Activated naive CD8-positive, alpha-beta T cell (primary cell): ENCODE measurements around the gene RBFOX2.

Experiments
- H3K27ac Mint-ChIP-seq: one replicate; pipeline ENCODE4 v1.8.0; 2021; ENCODE audit warnings: mixed read lengths
- H3K27me3 Mint-ChIP-seq: one replicate; pipeline ENCODE4 v1.8.0; 2021; ENCODE audit warnings: mixed read lengths
- H3K36me3 Mint-ChIP-seq: one replicate; pipeline ENCODE4 v1.8.0; 2021; ENCODE audit warnings: mixed read lengths
- H3K4me1 Mint-ChIP-seq: one replicate; pipeline ENCODE4 v1.8.0; 2021; ENCODE audit warnings: low read depth, mixed read lengths
- H3K4me3 Mint-ChIP-seq: one replicate; pipeline ENCODE4 v1.8.0; 2021; ENCODE audit warnings: mild to moderate bottlenecking, mixed read lengths
- H3K9me3 Mint-ChIP-seq: one replicate; pipeline ENCODE4 v1.8.0; 2021; ENCODE audit warnings: low read depth, mixed read lengths

RBFOX2 gene

DNA sequence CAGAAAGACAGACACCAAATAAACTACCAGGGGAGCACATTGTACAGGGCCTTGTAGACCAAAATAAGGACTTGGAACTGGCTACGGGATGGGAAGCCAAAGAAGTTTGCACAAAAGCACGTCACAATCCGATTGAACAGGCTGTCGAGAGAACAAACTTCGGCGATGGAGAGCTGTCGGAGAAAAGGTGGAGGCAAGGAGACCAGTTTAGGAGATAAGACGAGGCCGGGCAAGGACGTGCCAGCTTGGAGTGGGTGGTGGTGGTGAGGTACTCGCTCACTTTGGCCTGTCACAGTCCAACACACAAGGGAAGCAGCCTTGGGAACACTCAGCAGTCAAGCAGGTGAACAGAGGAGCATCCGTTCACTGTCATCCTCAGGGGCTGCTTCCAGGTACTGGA lies 291.9 kb downstream of the RBFOX2 start:
- Mint-ChIP-seq H3K27me3 (no peaks in the 10 kb centered on the region), H3K9me3 (no peaks in the 10 kb centered on the region), H3K36me3 (no peaks in the 10 kb centered on the region), H3K4me1 (no peaks in the 10 kb centered on the region), H3K27ac (no peak overlapping the region), H3K4me3 (no peak overlapping the region)

DNA sequence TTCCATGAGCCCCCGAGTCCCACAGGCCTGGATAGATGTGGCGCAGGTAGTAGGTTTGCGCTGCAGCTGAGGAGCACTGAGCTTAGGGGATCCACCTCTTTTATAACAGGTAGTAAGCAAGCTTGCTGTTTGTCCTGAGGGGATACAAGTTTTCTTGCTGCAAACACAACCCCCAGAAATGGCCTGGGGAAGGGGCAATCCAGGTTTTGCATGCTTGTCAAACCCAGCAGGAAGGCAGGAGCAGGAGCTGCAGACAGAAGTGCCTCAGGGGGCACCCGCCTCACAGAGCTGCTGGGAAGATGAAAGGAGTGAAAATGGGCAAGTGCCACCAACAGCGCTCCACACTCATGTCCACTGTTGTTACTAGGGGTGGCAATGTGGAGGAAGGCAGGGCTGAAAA lies 292.5 kb downstream of the RBFOX2 start:
- Mint-ChIP-seq H3K4me1 (no peaks in the 10 kb centered on the region), H3K9me3 (no peaks in the 10 kb centered on the region), H3K27ac (no peak overlapping the region), H3K4me3 (no peak overlapping the region), H3K27me3 (peaks cover under 1% of the 10 kb centered on the region), H3K36me3 (no peaks in the 10 kb centered on the region)

DNA sequence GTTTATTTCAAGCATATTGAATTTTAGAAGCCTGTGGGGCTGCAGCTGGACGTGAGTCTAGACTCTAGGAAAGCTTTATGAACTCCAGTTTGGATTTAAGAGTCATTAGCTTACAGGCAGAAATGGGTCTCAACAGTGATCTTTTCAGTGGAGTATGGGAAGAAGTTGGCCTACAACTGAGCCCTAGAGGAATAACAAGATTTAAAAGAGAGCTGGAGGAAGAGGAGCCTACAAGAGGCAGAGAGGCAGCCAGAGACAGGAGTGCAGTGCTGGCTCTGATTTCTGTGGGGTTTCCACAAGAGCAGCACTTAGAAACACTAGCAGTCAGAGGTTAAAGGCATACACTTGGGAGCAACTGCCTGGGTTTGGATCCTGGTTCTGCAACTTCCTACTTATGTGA lies 293.1 kb downstream of the RBFOX2 start:
- Mint-ChIP-seq H3K36me3 (no peaks in the 10 kb centered on the region), H3K27me3 (peaks cover 4% of the 10 kb centered on the region), H3K27ac (no peak overlapping the region), H3K4me3 (no peak overlapping the region), H3K9me3 (no peaks in the 10 kb centered on the region), H3K4me1 (no peaks in the 10 kb centered on the region)

DNA sequence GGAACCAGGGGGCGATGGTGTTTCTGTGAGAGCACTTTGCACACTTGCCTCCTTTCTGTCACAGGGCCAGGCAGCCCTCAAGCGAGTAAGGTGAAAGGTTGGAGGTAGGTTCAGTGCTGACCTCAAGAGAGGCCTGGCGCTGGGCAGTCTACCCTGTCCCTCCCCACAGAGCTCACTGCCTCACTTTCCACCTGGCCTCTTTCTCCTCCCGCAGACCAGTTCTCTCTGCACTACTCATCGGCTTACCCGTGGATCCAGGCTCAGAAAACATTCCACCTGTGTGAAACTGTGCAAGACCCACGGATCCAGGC lies 294.2 kb downstream of the RBFOX2 start:
- Mint-ChIP-seq H3K9me3 (no peaks in the 10 kb centered on the region), H3K27me3 (peaks cover 4% of the 10 kb centered on the region), H3K36me3 (no peaks in the 10 kb centered on the region), H3K27ac (no peak overlapping the region), H3K4me1 (no peaks in the 10 kb centered on the region), H3K4me3 (no peak overlapping the region)

- H3K9me3 Mint-ChIP-seq = no peaks in the 10 kb centered on the region
- H3K27ac Mint-ChIP-seq = no peak overlapping the region
- H3K4me1 Mint-ChIP-seq = no peaks in the 10 kb centered on the region
- H3K27me3 Mint-ChIP-seq = peaks cover 4% of the 10 kb centered on the region
- no peak overlapping the region for H3K4me3 Mint-ChIP-seq
- H3K36me3 Mint-ChIP-seq = no peaks in the 10 kb centered on the region
These were observed 294.7 kb downstream of the RBFOX2 start for GRCh38 chr22:35733791-35734516.

GRCh38 chr22:35733036-35733435 lies 295.6 kb downstream of the RBFOX2 start:
- H3K9me3 Mint-ChIP-seq = no peaks in the 10 kb centered on the region
- H3K4me3 Mint-ChIP-seq = no peak overlapping the region
- H3K4me1 Mint-ChIP-seq = no peaks in the 10 kb centered on the region
- H3K27me3 Mint-ChIP-seq = peaks cover 4% of the 10 kb centered on the region
- H3K36me3 Mint-ChIP-seq = no peaks in the 10 kb centered on the region
- no peak overlapping the region for H3K27ac Mint-ChIP-seq

DNA sequence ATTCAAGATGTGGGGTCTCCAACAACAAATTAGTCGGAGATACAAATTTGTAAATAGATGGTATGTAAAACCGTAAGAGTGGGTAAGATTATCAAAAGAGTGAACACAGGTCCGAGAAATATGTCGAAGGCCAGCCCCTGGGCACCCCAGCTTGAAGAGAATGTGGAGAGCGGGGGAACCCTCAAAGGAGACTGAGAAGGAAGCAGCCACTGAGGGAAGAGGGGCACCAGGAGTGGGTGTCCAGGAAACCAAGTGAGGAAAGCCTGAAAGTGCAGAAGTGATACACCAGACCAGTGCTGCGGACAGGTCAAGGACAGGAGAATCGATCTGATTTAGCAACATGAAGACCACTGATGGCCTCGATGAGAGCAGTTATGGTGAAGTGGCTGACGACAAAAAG lies 296.5 kb downstream of the RBFOX2 start:
- Mint-ChIP-seq H3K27ac (no peak overlapping the region), H3K27me3 (peaks cover 4% of the 10 kb centered on the region), H3K36me3 (no peaks in the 10 kb centered on the region), H3K4me1 (no peaks in the 10 kb centered on the region), H3K4me3 (no peak overlapping the region), H3K9me3 (no peaks in the 10 kb centered on the region)

GRCh38 chr22:35731321-35731720 lies 297.3 kb downstream of the RBFOX2 start:
- H3K27ac Mint-ChIP-seq = no peak overlapping the region
- H3K4me1 Mint-ChIP-seq = no peaks in the 10 kb centered on the region
- no peak overlapping the region for H3K4me3 Mint-ChIP-seq
- H3K36me3 Mint-ChIP-seq = no peaks in the 10 kb centered on the region
- peaks cover 4% of the 10 kb centered on the region for H3K27me3 Mint-ChIP-seq
- H3K9me3 Mint-ChIP-seq = no peaks in the 10 kb centered on the region

- Mint-ChIP-seq H3K4me1 (no peaks in the 10 kb centered on the region), H3K9me3 (no peaks in the 10 kb centered on the region), H3K27ac (no peak overlapping the region), H3K4me3 (no peak overlapping the region), H3K27me3 (peaks cover 4% of the 10 kb centered on the region), H3K36me3 (no peaks in the 10 kb centered on the region)
These were observed 299.3 kb downstream of the RBFOX2 start for GRCh38 chr22:35729309-35729698.

DNA sequence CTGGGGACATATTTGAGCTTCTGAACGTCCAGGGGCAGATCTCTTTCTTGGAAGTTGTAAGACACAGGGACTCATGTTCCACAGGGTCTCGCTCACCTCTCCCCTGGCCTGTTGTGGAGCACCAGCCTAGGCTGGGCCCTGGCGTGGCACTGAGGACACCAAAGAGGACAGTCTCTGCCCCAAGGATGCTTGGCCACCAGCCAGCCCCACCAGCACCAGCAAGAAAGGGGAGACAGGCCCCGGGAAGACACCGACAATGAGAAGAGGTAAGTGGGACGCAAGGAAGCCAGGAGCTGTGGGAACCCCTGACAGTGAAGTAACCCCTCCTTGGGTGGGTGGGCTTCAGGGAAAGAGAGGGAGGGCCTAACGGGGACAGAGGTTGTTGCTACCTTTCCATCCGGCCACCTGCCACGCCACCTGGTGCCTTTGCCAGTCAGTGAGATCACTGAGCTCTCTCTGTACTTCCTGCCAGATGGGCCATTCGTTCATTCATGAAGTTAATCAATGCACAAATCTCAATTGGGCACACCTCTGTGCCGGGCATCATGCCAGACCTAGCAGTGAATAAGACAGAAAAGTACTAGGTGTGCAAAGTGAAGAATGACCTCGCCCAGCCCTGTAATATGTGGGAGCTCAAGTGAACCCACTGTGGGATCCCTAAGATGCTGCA lies 299.9 kb downstream of the RBFOX2 start:
- Mint-ChIP-seq H3K4me3 (no peak overlapping the region), H3K4me1 (no peaks in the 10 kb centered on the region), H3K27me3 (peaks cover 4% of the 10 kb centered on the region), H3K27ac (no peak overlapping the region), H3K36me3 (no peaks in the 10 kb centered on the region), H3K9me3 (no peaks in the 10 kb centered on the region)

- H3K27me3 Mint-ChIP-seq = peaks cover 4% of the 10 kb centered on the region
- no peak overlapping the region for H3K27ac Mint-ChIP-seq
- no peaks in the 10 kb centered on the region for H3K4me1 Mint-ChIP-seq
- H3K4me3 Mint-ChIP-seq = no peak overlapping the region
- no peaks in the 10 kb centered on the region for H3K36me3 Mint-ChIP-seq
- H3K9me3 Mint-ChIP-seq = no peaks in the 10 kb centered on the region
These were observed 301.2 kb downstream of the RBFOX2 start for GRCh38 chr22:35727436-35727835.

- no peaks in the 10 kb centered on the region for H3K36me3 Mint-ChIP-seq
- no peaks in the 10 kb centered on the region for H3K4me1 Mint-ChIP-seq
- no peaks in the 10 kb centered on the region for H3K9me3 Mint-ChIP-seq
- H3K4me3 Mint-ChIP-seq = no peak overlapping the region
- no peak overlapping the region for H3K27ac Mint-ChIP-seq
- H3K27me3 Mint-ChIP-seq = peaks cover 4% of the 10 kb centered on the region
These were observed 301.7 kb downstream of the RBFOX2 start for GRCh38 chr22:35726933-35727332.

- Mint-ChIP-seq H3K27me3 (peaks cover 4% of the 10 kb centered on the region), H3K27ac (no peak overlapping the region), H3K9me3 (no peaks in the 10 kb centered on the region), H3K4me1 (no peaks in the 10 kb centered on the region), H3K36me3 (no peaks in the 10 kb centered on the region), H3K4me3 (no peak overlapping the region)
These were observed 302.2 kb downstream of the RBFOX2 start for GRCh38 chr22:35726398-35726797.

DNA sequence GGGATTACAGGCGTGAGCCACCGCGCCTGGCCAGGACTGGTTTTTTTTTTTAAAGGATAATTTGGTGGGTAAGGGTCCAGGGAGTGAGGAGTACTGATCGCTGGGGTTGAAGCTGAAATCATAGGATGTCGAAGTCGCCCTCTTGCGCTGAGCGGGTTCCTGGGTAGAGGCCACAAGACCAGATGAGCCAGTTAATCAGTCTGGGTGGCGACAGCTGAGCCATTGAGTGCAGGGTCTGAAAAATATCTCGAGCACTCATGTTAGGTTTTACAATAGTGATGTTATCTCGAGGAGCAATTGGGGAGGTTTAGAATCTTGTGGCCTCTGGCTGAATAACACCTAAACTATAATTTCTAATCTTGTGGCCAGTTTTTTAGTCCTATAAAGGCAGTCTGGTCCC lies 303.1 kb downstream of the RBFOX2 start:
- H3K4me1 Mint-ChIP-seq = no peaks in the 10 kb centered on the region
- H3K27ac Mint-ChIP-seq = no peak overlapping the region
- H3K4me3 Mint-ChIP-seq = no peak overlapping the region

DNA sequence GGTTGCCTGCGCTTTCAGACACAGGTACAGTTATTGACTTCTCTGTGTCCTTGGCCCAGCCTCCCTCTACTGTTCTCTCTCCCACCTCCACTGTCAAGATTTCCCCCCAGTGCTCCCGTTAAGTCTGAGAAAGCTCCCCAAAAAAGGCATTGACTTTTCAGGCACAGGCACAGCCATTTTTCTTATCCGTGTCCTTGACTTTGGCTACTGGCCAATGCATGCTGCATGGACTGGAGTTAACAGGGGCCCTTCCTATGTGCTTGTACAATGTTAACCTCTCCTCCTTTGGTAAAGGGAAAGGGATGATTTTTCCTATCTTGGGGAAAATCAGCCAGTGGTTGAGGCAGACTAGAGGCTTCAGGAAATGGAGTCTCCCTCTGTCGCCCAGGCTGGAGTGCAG lies 306.7 kb downstream of the RBFOX2 start:
- Mint-ChIP-seq H3K4me1 (no peaks in the 10 kb centered on the region), H3K27ac (no peak overlapping the region), H3K27me3 (no peaks in the 10 kb centered on the region), H3K36me3 (no peaks in the 10 kb centered on the region), H3K4me3 (no peak overlapping the region), H3K9me3 (no peaks in the 10 kb centered on the region)

More for the DNA sequence above, 303.1 kb downstream of the RBFOX2 start:
- H3K27me3 Mint-ChIP-seq = no peaks in the 10 kb centered on the region
- no peaks in the 10 kb centered on the region for H3K36me3 Mint-ChIP-seq
- no peaks in the 10 kb centered on the region for H3K9me3 Mint-ChIP-seq
